Measurements from ENCODE around the gene IGHMBP2.

GRCh38 chr11:68932358-68932757 is 28.7 kb downstream of the IGHMBP2 start:
- TF ChIP-seq PKNOX1 (IDR thresholded peaks at IDR 0.05) = no peak
- TF ChIP-seq ZNF384 (IDR thresholded peaks at IDR 0.05) = no peak
- TF ChIP-seq SP1 (IDR thresholded peaks at IDR 0.05) = no peak
- no peak for TF ChIP-seq LEF1 (IDR thresholded peaks at IDR 0.05; ENCODE audit: borderline replicate concordance)
- no peak for TF ChIP-seq SUZ12 (IDR thresholded peaks at IDR 0.05)
- TF ChIP-seq ELF4 (IDR thresholded peaks at IDR 0.05) = no peak
- TF ChIP-seq L3MBTL2 (conservative IDR thresholded peaks at IDR 0.05) = no peak
- no peak for TF ChIP-seq CTBP1 (IDR thresholded peaks at IDR 0.05; ENCODE audit: borderline replicate concordance)
